Natural killer cell treated with Interleukin-12 subunit alpha and Interleukin-12 subunit beta and Interleukin-15 and Interleukin-18, amount 100 ng/mL, for 72 hours (primary cell): ENCODE results near the gene FUBP3. TPM values are rescaled to one million over a fixed set of nuclear protein-coding genes. Genes with fewer than 3 reads are reported as not detected.
"Not testable (repeated sequence)": the region's sequence is repeated elsewhere in the genome, so short reads cannot be mapped to it uniquely, and the experiment has no call there.

Experiments
- ATAC-seq, 2 donors: fragments of 150-1000 bp; cut with Tn5 transposase in 1 of 2; sonication (Bioruptor Pico), chemical (Tn5 transposase) in 1 of 2; 2 replicates each; pipeline ENCODE4 v1.10.0; 2021
- DNase-seq: peaks from one replicate; pipeline ENCODE4 v3.0.0; 2022; ENCODE audit warnings: low spot score
- H3K27ac Mint-ChIP-seq, 2 donors: 1 replicate in 1 of 2; 2 replicates in 1 of 2; pipeline ENCODE4 v1.8.0; 2022; ENCODE audit warnings: mixed read lengths in 2 of 2, mild to moderate bottlenecking in 1 of 2, moderate library complexity in 1 of 2
- H3K27me3 Mint-ChIP-seq, 2 donors: 1 replicate in 1 of 2; 2 replicates in 1 of 2; pipeline ENCODE4 v1.8.0; 2022; ENCODE audit warnings: mixed read lengths in 2 of 2
- H3K36me3 Mint-ChIP-seq: one replicate; pipeline ENCODE4 v1.8.0; 2022; ENCODE audit warnings: mixed read lengths
- H3K4me1 Mint-ChIP-seq, 2 donors: 1 replicate in 1 of 2; 2 replicates in 1 of 2; pipeline ENCODE4 v1.8.0; 2022; ENCODE audit warnings: low read depth in 2 of 2, mixed read lengths in 2 of 2, mild to moderate bottlenecking in 1 of 2
- H3K4me3 Mint-ChIP-seq: one replicate; pipeline ENCODE4 v1.8.0; 2022; ENCODE audit warnings: mixed read lengths
- H3K9me3 Mint-ChIP-seq: 2 replicates; pipeline ENCODE4 v1.8.0; 2022; ENCODE audit warnings: mixed read lengths
- total RNA-seq, 2 donors: library from RNA; stranded (reverse); gene quantifications; one replicate each; pipeline ENCODE4 v1.2.3, GENCODE V29; 2022

The FUBP3 gene
- total RNA-seq, 2 donors from 2014 or later, result 43.8 to 47.2 TPM

DNA sequence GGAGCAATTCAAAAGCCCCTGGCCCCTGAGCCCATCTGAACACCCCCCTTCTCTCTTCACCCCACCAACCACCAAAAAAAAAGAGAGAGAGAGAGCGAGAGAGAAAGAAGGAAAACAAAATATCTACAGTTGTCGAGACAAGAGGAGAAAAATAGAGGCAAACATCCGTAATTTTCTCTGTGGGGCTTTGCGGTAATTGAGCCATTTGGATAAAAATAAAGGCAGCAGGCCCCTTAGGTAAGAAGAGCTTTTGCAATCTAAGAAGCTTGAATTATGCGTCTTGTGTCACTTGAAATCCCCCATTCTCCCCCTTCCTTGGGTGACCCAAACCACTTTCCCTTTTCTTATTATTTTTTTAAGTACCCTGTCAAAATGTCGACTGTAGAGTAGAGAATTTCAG, 35.5 kb upstream of the FUBP3 start:
- DNase-seq (no peak), ATAC-seq (no peak)
- Mint-ChIP-seq H3K36me3 (no peaks in the 10 kb centered on the region), H3K9me3 (peaks cover 2% of the 10 kb centered on the region), H3K27me3 (peaks cover 25 to 32% of the 10 kb centered on the region in 2 donors), H3K4me1 (peaks cover 0 to 3% of the 10 kb centered on the region in 2 donors), H3K27ac (no peak overlapping the region), H3K4me3 (no peak overlapping the region)

DNA sequence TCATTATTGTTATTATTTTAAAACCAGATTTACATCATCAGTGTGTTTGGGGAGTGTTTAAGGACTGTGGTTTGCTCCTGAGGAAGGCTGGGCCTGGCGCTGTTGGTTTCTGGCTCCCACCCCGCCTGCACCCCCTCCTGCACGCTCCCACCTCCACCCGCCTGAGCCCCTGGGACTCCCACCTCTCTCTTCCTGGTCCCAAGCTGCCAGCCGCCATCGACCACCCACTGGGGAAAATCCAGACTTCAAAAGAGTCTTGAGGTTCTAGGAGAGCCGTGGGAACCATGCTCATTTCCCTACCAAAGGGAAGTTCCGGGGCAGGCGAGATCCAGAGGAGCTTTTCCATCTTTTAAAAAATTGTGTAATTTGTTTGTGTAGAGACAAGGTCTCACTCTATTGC, 35.0 kb upstream of the FUBP3 start:
- peaks cover 24 to 29% of the 10 kb centered on the region in 2 donors for H3K27me3 Mint-ChIP-seq
- DNase-seq, result no peak
- no peaks in the 10 kb centered on the region for H3K36me3 Mint-ChIP-seq
- H3K27ac Mint-ChIP-seq, result no peak overlapping the region
- peaks cover 5% of the 10 kb centered on the region for H3K9me3 Mint-ChIP-seq
- peaks cover 0 to 3% of the 10 kb centered on the region in 2 donors for H3K4me1 Mint-ChIP-seq
- no peak overlapping the region for H3K4me3 Mint-ChIP-seq
- ATAC-seq, result no peak

DNA sequence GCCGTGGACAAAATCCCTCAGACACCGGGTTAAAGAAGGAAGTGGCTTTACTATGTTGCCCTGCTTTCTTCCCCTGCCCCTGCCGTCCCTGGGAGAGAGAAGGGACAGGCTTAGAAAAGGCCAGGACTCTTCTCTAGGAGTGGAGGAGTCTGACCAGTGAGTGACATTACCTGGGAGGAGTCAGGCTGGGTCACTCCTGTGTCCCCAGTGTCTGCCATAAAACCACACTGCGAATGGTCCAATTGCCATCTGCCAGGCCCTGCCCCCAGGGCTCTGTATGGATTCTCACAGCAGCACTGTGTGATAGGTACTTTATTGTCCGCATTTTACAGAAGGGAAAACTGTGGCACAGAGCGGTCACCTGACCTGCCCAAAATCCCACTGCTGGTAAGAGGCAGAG, 31.3 kb upstream of the FUBP3 start:
- Mint-ChIP-seq H3K36me3 (no peaks in the 10 kb centered on the region), H3K9me3 (peaks cover 5% of the 10 kb centered on the region), H3K27ac (no peak overlapping the region)

DNA sequence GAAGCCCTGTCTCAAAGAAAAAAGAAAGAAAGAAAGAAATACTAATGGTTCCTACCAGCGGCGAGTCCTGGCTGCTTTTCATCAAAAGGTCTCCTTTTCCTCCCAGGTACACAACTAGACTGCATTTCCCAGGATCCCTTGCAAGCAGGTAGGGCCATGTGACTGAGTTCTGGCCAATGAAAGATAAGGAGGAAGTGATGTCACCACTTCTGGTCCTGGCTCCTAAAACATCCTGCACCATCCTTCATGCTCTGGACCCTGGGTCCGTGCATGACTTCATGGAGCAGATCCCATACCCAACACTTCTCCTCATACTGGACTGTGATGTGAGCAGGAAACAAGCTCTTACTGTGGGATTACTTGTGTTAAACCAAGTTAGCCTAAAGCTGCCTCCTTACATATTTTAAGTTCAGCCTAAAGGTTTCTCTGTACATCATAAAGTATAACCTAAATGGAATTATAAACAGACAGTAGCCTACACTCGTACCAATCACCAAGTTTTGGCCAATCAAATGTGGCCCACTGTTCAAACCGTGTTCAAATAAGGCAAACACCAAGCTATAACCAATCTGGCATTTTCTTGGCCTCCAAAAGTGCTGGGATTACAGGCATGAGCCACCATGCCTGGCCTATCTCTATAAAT, 30.2 kb upstream of the FUBP3 start:
- H3K36me3 Mint-ChIP-seq, result no peaks in the 10 kb centered on the region
- H3K4me3 Mint-ChIP-seq, result no peak overlapping the region
- DNase-seq, result no peak
- peaks cover 0 to 4% of the 10 kb centered on the region in 2 donors for H3K27me3 Mint-ChIP-seq
- no peaks in the 10 kb centered on the region for H3K4me1 Mint-ChIP-seq
- no peak for ATAC-seq
- H3K9me3 Mint-ChIP-seq, result peaks cover 5% of the 10 kb centered on the region
- H3K27ac Mint-ChIP-seq, result no peak overlapping the region

More for the DNA sequence above, 31.3 kb upstream of the FUBP3 start:
- Mint-ChIP-seq H3K4me1 (peaks cover 0 to 3% of the 10 kb centered on the region in 2 donors), H3K27me3 (peaks cover 8 to 10% of the 10 kb centered on the region in 2 donors), H3K4me3 (no peak overlapping the region)
- ATAC-seq, result no peak
- DNase-seq, result no peak

DNA sequence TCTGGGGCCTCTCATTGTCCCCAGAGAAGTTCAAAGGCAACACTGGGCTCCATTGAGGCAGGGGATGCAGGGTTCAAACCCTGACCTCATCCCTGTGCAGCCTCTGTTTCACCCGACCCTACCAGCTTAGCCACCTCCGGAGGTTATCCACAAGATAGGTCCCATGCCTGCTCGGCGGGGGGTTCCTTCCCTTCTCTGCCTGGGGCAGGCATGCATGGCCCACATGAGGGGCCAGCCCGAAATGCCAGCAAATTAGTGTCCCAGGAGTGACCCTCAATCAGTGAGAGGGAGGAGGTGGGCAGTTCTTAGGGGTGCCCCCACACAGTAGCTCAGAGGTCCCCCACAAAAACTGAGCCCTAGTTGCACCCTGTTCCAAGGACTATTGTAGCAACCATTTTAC, 24.8 kb upstream of the FUBP3 start:
- H3K9me3 Mint-ChIP-seq, result no peaks in the 10 kb centered on the region

DNA sequence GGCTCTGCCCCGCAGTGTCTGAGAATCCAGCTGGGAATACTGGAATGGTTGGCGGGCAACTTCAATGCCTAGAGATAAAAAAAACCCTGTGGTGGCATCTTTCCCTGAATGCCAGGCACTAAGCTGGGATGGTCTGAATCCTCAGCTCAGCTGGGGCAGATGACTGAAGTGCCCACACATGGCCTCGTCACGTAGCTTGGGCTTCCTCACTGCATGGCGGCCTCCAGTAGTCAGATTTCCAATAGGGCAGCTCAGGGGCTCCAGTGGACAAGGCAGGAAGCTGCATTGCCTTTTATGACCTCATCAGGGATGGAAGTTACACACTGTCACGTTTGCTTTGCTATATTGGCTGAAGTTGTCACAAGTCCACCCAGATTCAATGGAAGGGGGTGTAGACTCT, 24.3 kb upstream of the FUBP3 start:
- Mint-ChIP-seq H3K27ac (no peak overlapping the region), H3K36me3 (no peaks in the 10 kb centered on the region), H3K4me1 (no peaks in the 10 kb centered on the region), H3K27me3 (peaks cover 5 to 6% of the 10 kb centered on the region in 2 donors), H3K4me3 (no peak overlapping the region), H3K9me3 (no peaks in the 10 kb centered on the region)
- no peak for ATAC-seq
- no peak for DNase-seq

More for the DNA sequence above, 24.8 kb upstream of the FUBP3 start:
- no peak overlapping the region for H3K27ac Mint-ChIP-seq
- no peaks in the 10 kb centered on the region for H3K4me1 Mint-ChIP-seq
- peaks cover 5 to 6% of the 10 kb centered on the region in 2 donors for H3K27me3 Mint-ChIP-seq
- no peak for ATAC-seq
- no peak overlapping the region for H3K4me3 Mint-ChIP-seq
- no peak for DNase-seq
- H3K36me3 Mint-ChIP-seq, result no peaks in the 10 kb centered on the region

DNA sequence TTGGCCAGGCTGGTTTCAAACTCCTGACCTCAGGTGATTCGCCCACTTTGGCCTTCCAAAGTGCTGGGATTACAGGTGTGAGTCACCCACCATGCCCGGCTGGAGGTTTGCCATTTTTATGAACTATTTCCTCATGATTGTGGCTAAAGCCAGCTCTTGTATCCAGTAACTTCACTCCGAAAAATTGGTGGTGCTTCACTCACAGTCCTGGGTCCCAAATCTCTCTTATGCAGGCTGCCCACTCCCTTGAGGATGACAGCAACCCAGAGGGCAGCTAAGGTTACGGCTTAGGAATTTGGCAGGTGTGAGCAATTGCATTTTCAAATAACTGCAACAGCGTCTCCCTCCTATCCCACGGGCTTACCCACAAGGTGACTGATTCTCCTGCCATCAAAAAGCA, 23.4 kb upstream of the FUBP3 start:
- no peak for ATAC-seq
- no peaks in the 10 kb centered on the region for H3K4me1 Mint-ChIP-seq
- H3K4me3 Mint-ChIP-seq, result no peak overlapping the region
- H3K27me3 Mint-ChIP-seq, result peaks cover 7 to 13% of the 10 kb centered on the region in 2 donors
- no peak for DNase-seq
- H3K36me3 Mint-ChIP-seq, result no peaks in the 10 kb centered on the region
- H3K9me3 Mint-ChIP-seq, result no peaks in the 10 kb centered on the region
- H3K27ac Mint-ChIP-seq, result no peak overlapping the region

DNA sequence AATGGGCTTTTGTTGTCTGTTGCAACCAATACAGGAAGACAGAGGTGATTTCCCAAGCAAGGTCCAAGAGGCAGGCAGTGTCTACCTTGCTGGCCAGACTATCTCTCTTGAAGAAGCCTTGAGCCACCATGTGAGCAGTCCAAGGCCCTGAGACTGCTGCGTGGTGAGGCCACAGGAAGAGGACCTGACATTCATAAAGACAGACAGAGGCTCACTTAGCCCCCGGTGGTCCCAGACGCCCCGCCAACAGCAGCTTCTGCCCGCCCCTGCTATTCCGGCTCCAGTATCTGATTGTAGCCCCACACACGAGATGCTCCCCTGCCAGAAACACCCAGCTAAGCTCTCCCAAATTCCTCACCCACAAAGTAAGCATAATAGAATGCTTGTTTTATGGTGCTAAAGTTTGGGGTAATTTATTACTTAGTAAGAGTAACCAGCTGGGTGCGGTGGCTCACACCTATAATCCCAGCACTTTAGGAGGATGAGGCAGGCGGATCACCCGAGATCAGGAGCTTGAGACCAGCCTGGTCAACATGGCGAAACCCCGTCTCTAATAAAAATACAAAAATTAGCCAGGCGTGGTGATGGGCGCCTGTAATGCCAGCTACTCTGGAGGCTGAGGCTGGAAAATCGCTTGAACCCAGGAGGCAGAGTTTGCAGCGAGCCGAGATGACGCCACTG, 22.8 kb upstream of the FUBP3 start:
- ATAC-seq, result no peak
- H3K9me3 Mint-ChIP-seq, result no peaks in the 10 kb centered on the region
- DNase-seq, result no peak
- H3K4me3 Mint-ChIP-seq, result no peak overlapping the region
- H3K36me3 Mint-ChIP-seq, result no peaks in the 10 kb centered on the region
- H3K27ac Mint-ChIP-seq, result no peak overlapping the region
- no peaks in the 10 kb centered on the region for H3K4me1 Mint-ChIP-seq
- peaks cover 7 to 13% of the 10 kb centered on the region in 2 donors for H3K27me3 Mint-ChIP-seq

DNA sequence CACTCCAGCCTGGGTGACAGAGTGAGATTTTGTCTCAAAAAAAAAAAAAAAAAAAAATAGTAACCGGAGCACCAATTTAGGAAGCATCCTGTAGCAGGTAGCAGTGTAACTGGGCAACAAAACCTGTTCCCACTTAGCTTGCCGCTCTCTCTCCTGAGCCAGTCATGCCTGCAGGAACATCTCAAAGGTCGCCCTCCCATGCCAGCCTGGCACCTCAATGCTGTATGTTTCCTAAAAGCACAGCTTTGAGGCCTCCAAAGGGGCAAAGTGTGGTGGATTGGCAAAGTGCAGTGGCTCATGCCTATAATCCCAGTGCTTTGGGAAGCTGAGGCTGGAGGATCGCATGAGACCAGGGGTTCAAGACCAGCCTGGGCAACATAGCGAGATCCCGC, 22.3 kb upstream of the FUBP3 start:
- Mint-ChIP-seq H3K9me3 (no peaks in the 10 kb centered on the region), H3K27me3 (peaks cover 5 to 13% of the 10 kb centered on the region in 2 donors), H3K4me1 (no peaks in the 10 kb centered on the region), H3K4me3 (no peak overlapping the region), H3K36me3 (no peaks in the 10 kb centered on the region), H3K27ac (no peak overlapping the region)
- no peak for ATAC-seq
- no peak for DNase-seq

DNA sequence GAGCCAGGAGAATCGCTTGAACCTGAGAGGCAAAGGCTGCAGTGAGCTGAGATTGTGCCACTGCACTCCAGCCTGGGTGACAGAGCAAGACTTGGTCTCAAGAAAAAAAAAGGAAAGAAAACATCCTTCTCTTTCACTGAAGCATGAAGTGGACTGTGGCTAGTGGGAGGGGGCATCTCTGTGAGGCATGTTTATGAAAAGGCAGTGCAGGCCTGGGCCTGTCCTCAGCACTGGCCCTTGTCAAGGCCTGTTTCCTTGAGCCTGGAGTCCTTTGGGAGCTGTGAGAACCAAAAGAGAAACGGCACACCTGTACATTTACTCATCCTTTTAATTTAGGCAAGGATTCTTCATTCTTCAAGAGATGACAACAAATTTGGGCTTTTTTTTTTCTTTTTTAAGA, 18.3 kb upstream of the FUBP3 start:
- H3K4me3 Mint-ChIP-seq, result no peak overlapping the region
- DNase-seq (no peak), ATAC-seq (no peak)
- no peak overlapping the region for H3K27ac Mint-ChIP-seq
- no peaks in the 10 kb centered on the region for H3K4me1 Mint-ChIP-seq
- no peaks in the 10 kb centered on the region for H3K36me3 Mint-ChIP-seq
- H3K9me3 Mint-ChIP-seq, result no peaks in the 10 kb centered on the region
- peaks cover 13 to 14% of the 10 kb centered on the region in 2 donors for H3K27me3 Mint-ChIP-seq

DNA sequence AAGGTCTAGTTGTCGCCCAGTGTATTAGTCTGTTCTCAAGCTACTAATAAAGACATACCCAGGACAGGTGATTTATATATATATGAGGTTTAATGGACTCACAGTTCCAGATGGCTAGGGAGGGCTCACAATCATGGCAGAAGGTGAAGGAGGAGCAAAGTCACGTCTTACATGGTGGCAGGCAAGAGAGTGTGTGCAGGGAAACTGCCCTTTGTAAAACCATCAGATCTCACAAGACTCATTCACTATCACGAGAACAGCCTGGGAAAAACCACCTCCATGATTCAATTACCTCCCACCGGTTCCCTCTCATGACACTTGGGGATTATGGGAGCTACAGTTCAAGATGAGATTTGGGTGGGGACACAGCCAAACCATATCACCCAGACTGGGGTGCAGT, 16.9 kb upstream of the FUBP3 start:
- not testable (repeated sequence) for H3K36me3 Mint-ChIP-seq, ATAC-seq, H3K27ac Mint-ChIP-seq, H3K9me3 Mint-ChIP-seq, H3K4me1 Mint-ChIP-seq, DNase-seq, H3K4me3 Mint-ChIP-seq
- H3K27me3 Mint-ChIP-seq, result peaks cover 20 to 21% of the 10 kb centered on the region in 2 donors

DNA sequence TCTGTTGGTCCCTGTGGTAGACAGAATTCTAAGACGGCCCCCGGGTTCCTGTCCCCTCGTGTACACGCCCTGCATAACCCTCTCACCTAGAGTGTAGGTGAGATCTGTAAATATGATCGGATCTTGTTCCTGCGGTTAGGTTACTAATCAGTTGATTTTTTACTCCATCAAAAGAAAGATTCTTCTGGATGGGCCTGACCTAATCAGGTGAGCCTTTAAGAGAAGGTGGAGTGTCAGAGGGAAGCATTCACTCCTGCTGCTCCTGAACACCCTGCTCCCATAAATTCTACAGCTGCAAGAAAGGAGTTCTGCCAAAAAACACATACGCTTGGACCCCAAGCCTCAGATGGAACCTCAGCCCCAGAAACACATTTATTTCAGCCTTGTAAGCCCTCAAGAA, 15.6 kb upstream of the FUBP3 start:
- DNase-seq (no peak), ATAC-seq (no peak)
- no peaks in the 10 kb centered on the region for H3K9me3 Mint-ChIP-seq
- peaks cover 18 to 21% of the 10 kb centered on the region in 2 donors for H3K27me3 Mint-ChIP-seq
- no peaks in the 10 kb centered on the region for H3K36me3 Mint-ChIP-seq
- H3K4me1 Mint-ChIP-seq, result no peaks in the 10 kb centered on the region
- no peak overlapping the region for H3K4me3 Mint-ChIP-seq
- no peak overlapping the region for H3K27ac Mint-ChIP-seq

DNA sequence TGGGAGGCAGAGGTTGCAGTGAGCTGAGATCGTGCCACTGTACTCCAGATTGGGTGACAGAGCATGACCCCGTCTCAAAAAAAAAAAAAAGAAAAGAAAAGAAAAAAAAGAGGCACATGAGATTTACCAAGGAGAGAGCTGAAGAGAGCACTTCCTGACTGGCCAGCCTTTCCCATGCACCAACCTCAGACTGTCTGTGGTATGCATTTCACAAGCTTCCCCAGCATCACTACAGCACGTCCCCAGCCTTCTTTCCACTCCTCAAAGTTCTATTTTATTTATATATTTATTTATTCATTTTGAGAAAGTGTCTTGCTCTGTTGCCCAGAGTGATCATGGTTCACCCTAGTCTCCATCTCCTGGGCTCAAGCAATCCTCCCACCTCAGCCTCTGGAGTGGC, 13.6 kb upstream of the FUBP3 start:
- Mint-ChIP-seq H3K36me3 (no peaks in the 10 kb centered on the region), H3K9me3 (no peaks in the 10 kb centered on the region), H3K4me3 (no peak overlapping the region), H3K4me1 (no peaks in the 10 kb centered on the region), H3K27me3 (peaks cover 9 to 19% of the 10 kb centered on the region in 2 donors), H3K27ac (no peak overlapping the region)
- DNase-seq, result no peak
- peak in 1 of 2 donors; percentile 52 for ATAC-seq

DNA sequence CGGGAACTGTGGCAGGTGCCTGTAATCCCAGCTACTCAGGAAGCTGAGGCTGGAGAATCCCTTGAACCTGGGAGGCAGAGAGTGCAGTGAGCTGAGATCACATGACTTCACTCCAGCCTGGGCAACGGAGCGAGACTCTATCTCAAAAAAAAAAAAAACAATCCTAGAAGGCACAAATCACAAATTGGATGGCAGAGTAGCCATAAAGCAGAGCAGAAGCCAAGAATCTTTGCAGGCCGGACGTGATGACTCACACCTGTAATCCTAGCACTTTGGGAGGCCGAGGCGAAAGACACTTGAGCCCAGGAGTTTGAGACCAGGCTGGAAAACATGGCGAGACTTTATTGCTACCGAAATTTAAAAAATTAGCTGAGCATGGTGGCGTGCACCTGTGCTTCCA, 9.2 kb upstream of the FUBP3 start:
- H3K27ac Mint-ChIP-seq, result no peak overlapping the region
- H3K27me3 Mint-ChIP-seq, result peaks cover 7% of the 10 kb centered on the region in 2 donors
- no peaks in the 10 kb centered on the region for H3K9me3 Mint-ChIP-seq
- H3K4me3 Mint-ChIP-seq, result no peak overlapping the region
- H3K4me1 Mint-ChIP-seq, result no peaks in the 10 kb centered on the region
- DNase-seq, result no peak
- no peak for ATAC-seq
- H3K36me3 Mint-ChIP-seq, result no peaks in the 10 kb centered on the region
